ENCODE results near the gene NDUFB1. TPM values are rescaled to one million over a fixed set of nuclear protein-coding genes. Genes with fewer than 3 reads are reported as not detected.

Gene NDUFB1
- total RNA-seq, 4 donors from 2014 or later, result 123 to 720 (median 371) TPM

DNA sequence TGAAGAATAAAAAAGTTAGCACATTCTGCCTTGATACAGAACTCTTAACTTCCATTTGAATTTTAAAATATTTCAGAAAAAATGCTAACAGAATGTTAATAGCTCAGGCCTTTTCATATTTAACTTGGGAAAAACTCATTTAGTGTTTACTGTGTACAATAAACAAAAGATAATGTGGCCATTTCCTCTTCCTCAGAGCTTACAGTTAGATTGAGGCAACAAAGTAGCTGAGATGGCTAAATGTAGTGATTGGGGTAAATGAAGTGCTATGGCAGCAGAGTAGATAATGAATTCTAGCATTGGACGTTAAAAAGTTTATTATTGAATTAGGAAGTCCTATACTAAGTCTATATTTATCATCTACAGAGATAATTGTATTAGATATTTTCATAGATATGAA, 12.9 kb upstream of the NDUFB1 start:
- H3K27ac ChIP-seq, result no peak overlapping the region
- H3K9me3 ChIP-seq, result no peaks in the 10 kb centered on the region
- intact Hi-C loops (cut with DNase I), result no loop called here
- H3K36me3 ChIP-seq, result peaks cover 43 to 46% of the 10 kb centered on the region in 2 donors
- H3K27me3 ChIP-seq, result no peaks in the 10 kb centered on the region
- 76 to 87% methylated on average over 1 of the region's 1 CpG for WGBS, 2 donors
- TF ChIP-seq POLR2A (IDR thresholded peaks at IDR 0.05), result no peak
- TF ChIP-seq, protein P1, sequence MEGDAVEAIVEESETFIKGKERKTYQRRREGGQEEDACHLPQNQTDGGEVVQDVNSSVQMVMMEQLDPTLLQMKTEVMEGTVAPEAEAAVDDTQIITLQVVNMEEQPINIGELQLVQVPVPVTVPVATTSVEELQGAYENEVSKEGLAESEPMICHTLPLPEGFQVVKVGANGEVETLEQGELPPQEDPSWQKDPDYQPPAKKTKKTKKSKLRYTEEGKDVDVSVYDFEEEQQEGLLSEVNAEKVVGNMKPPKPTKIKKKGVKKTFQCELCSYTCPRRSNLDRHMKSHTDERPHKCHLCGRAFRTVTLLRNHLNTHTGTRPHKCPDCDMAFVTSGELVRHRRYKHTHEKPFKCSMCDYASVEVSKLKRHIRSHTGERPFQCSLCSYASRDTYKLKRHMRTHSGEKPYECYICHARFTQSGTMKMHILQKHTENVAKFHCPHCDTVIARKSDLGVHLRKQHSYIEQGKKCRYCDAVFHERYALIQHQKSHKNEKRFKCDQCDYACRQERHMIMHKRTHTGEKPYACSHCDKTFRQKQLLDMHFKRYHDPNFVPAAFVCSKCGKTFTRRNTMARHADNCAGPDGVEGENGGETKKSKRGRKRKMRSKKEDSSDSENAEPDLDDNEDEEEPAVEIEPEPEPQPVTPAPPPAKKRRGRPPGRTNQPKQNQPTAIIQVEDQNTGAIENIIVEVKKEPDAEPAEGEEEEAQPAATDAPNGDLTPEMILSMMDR (IDR thresholded peaks at IDR 0.05), result no peak
- DNase-seq, result no peak
- H3K4me1 ChIP-seq, result no peaks in the 10 kb centered on the region
- no peak overlapping the region for H3K4me3 ChIP-seq (replicated peaks in 1 of 3)

DNA sequence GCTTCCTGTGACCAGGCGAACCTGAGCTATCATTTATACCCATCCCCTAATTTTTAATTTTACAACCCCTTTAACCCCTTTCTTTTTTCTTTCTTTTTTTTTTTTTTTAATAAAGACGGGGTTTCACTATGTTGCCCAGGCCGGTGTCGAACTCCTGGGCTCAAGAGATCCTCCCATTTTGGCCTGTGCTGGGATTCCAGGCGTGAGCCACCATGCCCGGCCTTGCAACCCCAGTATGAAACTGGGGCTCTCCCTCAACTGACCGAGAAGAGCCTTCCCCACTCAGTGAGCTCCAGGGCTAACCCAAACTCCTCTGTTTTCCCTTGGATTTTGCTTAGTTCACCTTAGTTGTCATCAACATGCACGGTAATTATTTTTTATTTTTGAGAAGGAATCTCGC, 1.3 kb upstream of the NDUFB1 start:
- no peak for DNase-seq
- peaks cover 15 to 29% of the 10 kb centered on the region in 2 donors for H3K4me1 ChIP-seq
- H3K27me3 ChIP-seq, result no peaks in the 10 kb centered on the region
- 38 to 42% methylated on average over 9 of the region's 9 CpGs for WGBS, 2 donors
- peak overlapping the region; percentile 86 to 94 (median 91) for H3K4me3 ChIP-seq (replicated peaks in 1 of 3)
- no peaks in the 10 kb centered on the region for H3K36me3 ChIP-seq
- H3K27ac ChIP-seq, result peak overlapping the region in 2 of 3 donors; percentile 89 to 94
- no peak for TF ChIP-seq POLR2A (IDR thresholded peaks at IDR 0.05)
- TF ChIP-seq, protein P1 (IDR thresholded peaks at IDR 0.05), result no peak
- H3K9me3 ChIP-seq, result no peaks in the 10 kb centered on the region
- intact Hi-C loops (cut with DNase I), result no loop called here

DNA sequence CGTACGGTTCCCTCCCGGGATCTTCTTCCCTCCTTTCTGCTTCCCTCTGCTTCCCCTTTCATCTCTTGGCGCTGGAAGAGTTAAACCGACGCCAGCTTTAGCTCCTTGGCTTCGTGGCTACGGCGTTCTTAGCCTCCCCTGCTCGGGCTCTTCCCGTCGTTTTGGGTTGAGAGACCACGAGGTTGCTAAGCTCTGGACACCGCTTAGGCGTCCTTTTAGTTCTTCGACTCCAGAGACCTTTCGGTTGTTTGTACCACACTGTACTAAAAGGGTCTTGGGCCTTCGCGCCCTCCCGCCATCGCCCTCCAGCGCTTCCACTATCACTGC, 808 bp upstream of the NDUFB1 start:
- Histone ChIP-seq H3K4me3 (replicated peaks in 1 of 3) (peak overlapping the region; percentile 86 to 94 (median 91)), H3K27ac (peak overlapping the region; percentile 89 to 94 (median 90)), H3K36me3 (peaks cover 0 to 2% of the 10 kb centered on the region in 2 donors), H3K9me3 (no peaks in the 10 kb centered on the region), H3K4me1 (peaks cover 15 to 29% of the 10 kb centered on the region in 2 donors), H3K27me3 (no peaks in the 10 kb centered on the region)
- intact Hi-C loops (cut with DNase I), result no loop called here
- TF ChIP-seq, protein P1 (IDR thresholded peaks at IDR 0.05), result no peak
- no peak for TF ChIP-seq POLR2A (IDR thresholded peaks at IDR 0.05)
- DNase-seq, result no peak
- WGBS, 2 donors, result 0 to 1% methylated on average over 19 to 22 of the region's 22 CpGs

DNA sequence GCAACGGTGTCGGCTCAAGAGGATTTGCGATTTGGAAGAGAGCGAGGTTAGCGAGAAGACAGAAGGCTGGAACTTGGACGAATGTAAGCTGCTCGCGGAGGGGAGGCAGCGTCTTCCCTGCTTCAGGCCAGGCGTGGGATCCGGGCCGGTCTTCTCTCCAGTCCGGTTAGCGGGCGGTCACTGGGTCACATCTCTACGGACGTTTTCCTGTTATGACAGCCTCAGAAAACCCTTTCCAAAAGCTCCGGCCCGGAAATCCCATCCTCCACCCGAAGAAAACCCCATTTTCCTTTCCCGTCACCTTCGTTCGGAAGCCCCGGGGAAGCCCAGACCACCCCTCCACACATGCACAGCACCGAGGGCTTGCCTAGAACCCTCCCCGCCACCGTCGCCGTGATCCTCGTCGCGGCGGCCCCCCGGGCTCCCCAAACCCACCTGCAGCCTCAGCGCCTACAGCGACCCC, 268 bp downstream of the NDUFB1 start:
- H3K27me3 ChIP-seq, result no peaks in the 10 kb centered on the region
- intact Hi-C loops (cut with DNase I), result no loop called here
- peaks cover 0 to 4% of the 10 kb centered on the region in 2 donors for H3K36me3 ChIP-seq
- DNase-seq, result peak; percentile 36 to 52
- no peaks in the 10 kb centered on the region for H3K9me3 ChIP-seq
- peak overlapping the region; percentile 89 to 94 (median 90) for H3K27ac ChIP-seq
- 0% methylated on average over 36 of the region's 36 CpGs for WGBS, 2 donors
- H3K4me3 ChIP-seq (replicated peaks in 1 of 3), result peak overlapping the region; percentile 86 to 94 (median 91)
- no peak for TF ChIP-seq POLR2A (IDR thresholded peaks at IDR 0.05)
- TF ChIP-seq, protein P1 (IDR thresholded peaks at IDR 0.05), result no peak
- peaks cover 15 to 29% of the 10 kb centered on the region in 2 donors for H3K4me1 ChIP-seq

DNA sequence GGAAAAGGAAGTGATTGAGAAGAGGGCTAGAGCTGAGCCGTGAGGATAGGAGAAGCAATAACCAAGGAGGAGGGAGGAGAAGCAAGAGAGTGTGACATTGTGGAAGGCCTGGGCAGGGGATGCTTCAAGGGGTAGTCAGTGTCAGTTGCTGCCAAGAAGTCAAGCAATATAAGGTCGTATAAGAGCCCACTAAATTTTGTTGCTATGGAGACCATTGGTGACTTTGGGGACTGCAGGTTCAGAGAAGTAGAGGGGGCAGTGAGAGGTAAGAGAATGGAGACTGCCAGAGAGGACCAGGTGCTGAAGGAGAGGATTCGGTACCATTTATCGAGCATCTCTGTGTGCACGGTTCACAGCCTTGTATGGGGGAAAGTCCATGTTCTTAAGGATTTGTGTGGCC, 12.0 kb downstream of the NDUFB1 start:
- WGBS, 2 donors, result 74 to 82% methylated on average over 5 of the region's 5 CpGs
- peaks cover 9 to 12% of the 10 kb centered on the region in 2 donors for H3K4me1 ChIP-seq
- no peaks in the 10 kb centered on the region for H3K27me3 ChIP-seq
- H3K27ac ChIP-seq, result no peak overlapping the region
- intact Hi-C loops (cut with DNase I), result loop anchor here (10.0 kb wide), 1 partner anchor 75 kb away; no protein-coding TSS in a partner anchor
- TF ChIP-seq, protein P1 (IDR thresholded peaks at IDR 0.05), result no peak
- TF ChIP-seq POLR2A (IDR thresholded peaks at IDR 0.05), result no peak
- no peak for DNase-seq
- no peaks in the 10 kb centered on the region for H3K36me3 ChIP-seq
- H3K4me3 ChIP-seq (replicated peaks in 1 of 3), result no peak overlapping the region
- no peaks in the 10 kb centered on the region for H3K9me3 ChIP-seq
